SU-DHL-6 (cell line): Measurements from ENCODE around the gene STOM.

Source experiments
- CTCF ChIP-seq: fragments of 200-600 bp; sonication (generic); IDR thresholded peaks from one replicate; pipeline ENCODE4 v1.5.1; 2017; ENCODE audit warnings: antibody characterized with exemption, mild to moderate bottlenecking, low read length, moderate library complexity; ENCODE audit not compliant: insufficient read depth, poor library complexity, severe bottlenecking
- EZH2phosphoT487 ChIP-seq: fragments of 200-600 bp; sonication (generic), shearing (Covaris generic); conservative IDR thresholded peaks from 2 replicates; pipeline ENCODE4 v1.6.1; 2018; ENCODE audit warnings: mild to moderate bottlenecking, antibody characterized with exemption, low read length, moderate library complexity, mixed read lengths

GRCh38 chr9:121322737-121323448, 47.2 kb downstream of the STOM start:
- TF ChIP-seq CTCF (no peak), EZH2phosphoT487 (no peak)
